Kidney (tissue), 14 donors: ENCODE data around the gene NRG2. TPM values are rescaled to one million over a fixed set of nuclear protein-coding genes. Genes with fewer than 3 reads are reported as not detected.

ENCODE experiments used
- DNase-seq, 5 donors: peaks; one replicate each; pipeline ENCODE4 v3.0.0-alpha.2; 2013 to 2020
- FAIRE-seq: peaks from 2 replicates; lab custom pipeline; 2012; peaks lifted over from hg19 to GRCh38; lab: Jason Lieb, UNC
- H3K27ac ChIP-seq, 2 donors: one replicate each; pipeline ENCODE4 v1.7.0; 2013; ENCODE audit warnings: low read depth in 2 of 2, low read length in 2 of 2, inconsistent platforms in 1 of 2
- H3K27me3 ChIP-seq: one replicate; pipeline ENCODE4 v1.7.1; 2013; ENCODE audit warnings: low read length, inconsistent platforms; ENCODE audit not compliant: control insufficient read depth, insufficient read depth
- H3K36me3 ChIP-seq, 3 donors: one replicate each; pipeline versions ENCODE4 v1.7.0 to v1.7.1; 2013; ENCODE audit warnings: low read length in 3 of 3, control low read depth in 1 of 3, inconsistent platforms in 1 of 3; ENCODE audit not compliant: insufficient read depth in 3 of 3, control insufficient read depth in 2 of 3
- H3K4me1 ChIP-seq, 3 donors: one replicate each; pipeline versions ENCODE4 v1.7.0 to v1.7.1; 2013; ENCODE audit warnings: low read length in 3 of 3, inconsistent platforms in 1 of 3, low read depth in 1 of 3; ENCODE audit not compliant: control insufficient read depth in 2 of 3, insufficient read depth in 2 of 3
- H3K4me3 ChIP-seq, 3 donors: one replicate each; pipeline versions ENCODE4 v1.7.0 to v1.8.1; 2013; ENCODE audit warnings: low read length in 3 of 3, control low read depth in 1 of 3, inconsistent platforms in 1 of 3
- H3K9ac ChIP-seq, 3 donors: one replicate each; pipeline versions ENCODE4 v1.7.0 to v1.7.1; 2013; ENCODE audit warnings: low read length in 3 of 3, control low read depth in 1 of 3, inconsistent platforms in 1 of 3
- H3K9me3 ChIP-seq, 3 donors: one replicate each; pipeline versions ENCODE4 v1.7.0 to v1.7.1; 2013; ENCODE audit warnings: low read length in 3 of 3, control low read depth in 1 of 3, inconsistent platforms in 1 of 3; ENCODE audit not compliant: control insufficient read depth in 2 of 3, insufficient read depth in 1 of 3
- intact Hi-C: fragments of 100-400 bp; cut with DNase I; formaldehyde crosslinking; loops from one replicate; pipeline ENCODE4 v1.11.1; 2022
- polyA plus RNA-seq: library from polyadenylated mRNA; stranded (reverse); fragments of 350-450 nt; fragmentation: Illumina TruSeq; extraction: RNeasy Lipid Tissue Mini Kit (QIAGEN cat#74804); gene quantifications from one replicate; pipeline ENCODE4 v1.2.3, GENCODE V29; 2014; ENCODE audit warnings: low read depth, low replicate concordance; ENCODE audit not compliant: insufficient read depth
- total RNA-seq: library from RNA; stranded (reverse); fragmentation: NEBNext Ultra II Directional; extraction: Animal tissue kit (Norgen Biotek cat#: 25700); gene quantifications from one replicate; pipeline ENCODE4 v1.2.1, GENCODE V29; 2021
- TF ChIP-seq, protein P1 (sequence below): IDR thresholded peaks from 3 replicates; pipeline ENCODE4 v1.5.1; 2012; ENCODE audit warnings: mild to moderate bottlenecking, moderate library complexity, borderline replicate concordance; ENCODE audit not compliant: insufficient read depth; ENCODE audit errors: extremely low read depth
- donor health status: control.
- donor health status: control.
- donor health status: control.
- donor health status: control.
- donor health status: control.
- donor health status: DM: yes; HTN: yes; CAD: no.
- donor health status: Normal renal cell carcinoma (clear cell type).

Gene NRG2
- total and polyA plus RNA-seq, 2 donors from 2014 or later: 1.9 to 4.6 TPM

GRCh38 chr5:139994234-139994633 lies 48.9 kb downstream of the NRG2 start:
- no peak for DNase-seq
- Histone ChIP-seq H3K9me3 (no peaks in the 10 kb centered on the region), H3K4me3 (no peak overlapping the region), H3K9ac (no peak overlapping the region), H3K4me1 (no peaks in the 10 kb centered on the region), H3K36me3 (no peaks in the 10 kb centered on the region), H3K27ac (no peak overlapping the region), H3K27me3 (no peaks in the 10 kb centered on the region)
- TF ChIP-seq, protein P1, sequence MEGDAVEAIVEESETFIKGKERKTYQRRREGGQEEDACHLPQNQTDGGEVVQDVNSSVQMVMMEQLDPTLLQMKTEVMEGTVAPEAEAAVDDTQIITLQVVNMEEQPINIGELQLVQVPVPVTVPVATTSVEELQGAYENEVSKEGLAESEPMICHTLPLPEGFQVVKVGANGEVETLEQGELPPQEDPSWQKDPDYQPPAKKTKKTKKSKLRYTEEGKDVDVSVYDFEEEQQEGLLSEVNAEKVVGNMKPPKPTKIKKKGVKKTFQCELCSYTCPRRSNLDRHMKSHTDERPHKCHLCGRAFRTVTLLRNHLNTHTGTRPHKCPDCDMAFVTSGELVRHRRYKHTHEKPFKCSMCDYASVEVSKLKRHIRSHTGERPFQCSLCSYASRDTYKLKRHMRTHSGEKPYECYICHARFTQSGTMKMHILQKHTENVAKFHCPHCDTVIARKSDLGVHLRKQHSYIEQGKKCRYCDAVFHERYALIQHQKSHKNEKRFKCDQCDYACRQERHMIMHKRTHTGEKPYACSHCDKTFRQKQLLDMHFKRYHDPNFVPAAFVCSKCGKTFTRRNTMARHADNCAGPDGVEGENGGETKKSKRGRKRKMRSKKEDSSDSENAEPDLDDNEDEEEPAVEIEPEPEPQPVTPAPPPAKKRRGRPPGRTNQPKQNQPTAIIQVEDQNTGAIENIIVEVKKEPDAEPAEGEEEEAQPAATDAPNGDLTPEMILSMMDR: no peak
- FAIRE-seq: no peak
- intact Hi-C loops: no loop called here

DNA sequence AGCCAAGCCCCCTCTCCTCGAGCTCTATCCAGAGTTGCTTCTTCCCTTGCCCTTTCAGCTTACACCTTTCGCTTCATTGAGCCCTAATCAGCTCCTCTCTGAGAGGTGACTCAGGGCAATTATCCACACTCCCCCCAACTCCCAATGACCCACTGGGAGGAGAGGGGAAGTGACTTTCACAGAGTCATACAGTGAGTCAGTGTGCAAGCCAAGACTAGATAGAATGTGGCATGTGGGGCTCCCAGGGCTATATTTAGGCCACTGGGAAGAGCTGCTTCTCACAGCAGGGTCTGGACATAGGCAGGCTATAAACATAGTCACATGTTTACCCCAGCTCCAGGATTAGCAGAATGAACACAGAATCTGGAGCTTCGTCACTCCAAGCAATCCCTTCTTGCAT lies 57.4 kb downstream of the NRG2 start:
- intact Hi-C loops: no loop called here
- Histone ChIP-seq H3K36me3 (no peaks in the 10 kb centered on the region), H3K4me3 (no peak overlapping the region), H3K4me1 (no peaks in the 10 kb centered on the region), H3K27ac (no peak overlapping the region), H3K27me3 (no peaks in the 10 kb centered on the region), H3K9ac (no peak overlapping the region), H3K9me3 (no peaks in the 10 kb centered on the region)
- no peak for FAIRE-seq
- no peak for DNase-seq
- TF ChIP-seq, protein P1: no peak

- no peaks in the 10 kb centered on the region for H3K4me1 ChIP-seq
- TF ChIP-seq, protein P1: no peak
- no peak overlapping the region for H3K27ac ChIP-seq
- H3K27me3 ChIP-seq: no peaks in the 10 kb centered on the region
- DNase-seq (no peak), FAIRE-seq (no peak)
- no peaks in the 10 kb centered on the region for H3K9me3 ChIP-seq
- intact Hi-C loops: no loop called here
- H3K4me3 ChIP-seq: no peak overlapping the region
- no peaks in the 10 kb centered on the region for H3K36me3 ChIP-seq
- H3K9ac ChIP-seq: no peak overlapping the region
These were observed 57.8 kb downstream of the NRG2 start for GRCh38 chr5:139985290-139985689.

DNA sequence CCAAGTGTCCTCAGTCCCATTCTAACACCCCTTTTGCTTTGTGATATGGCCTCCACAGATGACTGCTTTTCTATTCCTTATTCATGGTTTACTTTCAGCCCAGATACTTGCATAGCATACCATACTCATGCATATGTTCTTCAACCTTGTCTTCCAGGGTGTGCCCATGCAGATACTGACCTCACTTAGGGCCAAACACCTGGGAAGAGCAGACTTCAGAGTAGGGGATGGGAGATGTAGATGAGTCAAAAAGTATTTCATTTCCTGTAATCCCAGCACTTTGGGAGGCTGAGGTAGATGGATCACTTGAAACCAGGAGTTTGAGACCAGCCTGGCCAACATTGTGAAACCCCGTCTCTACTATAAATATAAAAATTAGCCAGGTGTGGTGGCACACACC lies 58.3 kb downstream of the NRG2 start:
- no peaks in the 10 kb centered on the region for H3K27me3 ChIP-seq
- DNase-seq (no peak), FAIRE-seq (no peak)
- H3K9ac ChIP-seq: no peak overlapping the region
- no peaks in the 10 kb centered on the region for H3K36me3 ChIP-seq
- intact Hi-C loops: no loop called here
- H3K9me3 ChIP-seq: no peaks in the 10 kb centered on the region
- H3K27ac ChIP-seq: no peak overlapping the region
- no peak overlapping the region for H3K4me3 ChIP-seq
- H3K4me1 ChIP-seq: no peaks in the 10 kb centered on the region
- TF ChIP-seq, protein P1: no peak
